Suprapubic skin (tissue), 3 donors: Measurements from ENCODE around the gene KLHL8.

ENCODE experiments used
- POLR2A ChIP-seq, 2 donors: fragments of 450-650 bp; IDR thresholded peaks; one replicate each; pipeline ENCODE4 v1.6.1; 2017; ENCODE audit warnings: antibody characterized with exemption in 2 of 2, mild to moderate bottlenecking in 2 of 2, moderate library complexity in 2 of 2
- TF ChIP-seq, protein P1 (sequence below), 2 donors: fragments of 200-600 bp in 1 of 2; fragments of 450-650 bp in 1 of 2; sonication (generic) in 1 of 2; IDR thresholded peaks; one replicate each; pipeline ENCODE4 v1.5.1; 2016 to 2019; ENCODE audit warnings: antibody characterized with exemption in 2 of 2, mild to moderate bottlenecking in 1 of 2, moderate library complexity in 1 of 2

DNA sequence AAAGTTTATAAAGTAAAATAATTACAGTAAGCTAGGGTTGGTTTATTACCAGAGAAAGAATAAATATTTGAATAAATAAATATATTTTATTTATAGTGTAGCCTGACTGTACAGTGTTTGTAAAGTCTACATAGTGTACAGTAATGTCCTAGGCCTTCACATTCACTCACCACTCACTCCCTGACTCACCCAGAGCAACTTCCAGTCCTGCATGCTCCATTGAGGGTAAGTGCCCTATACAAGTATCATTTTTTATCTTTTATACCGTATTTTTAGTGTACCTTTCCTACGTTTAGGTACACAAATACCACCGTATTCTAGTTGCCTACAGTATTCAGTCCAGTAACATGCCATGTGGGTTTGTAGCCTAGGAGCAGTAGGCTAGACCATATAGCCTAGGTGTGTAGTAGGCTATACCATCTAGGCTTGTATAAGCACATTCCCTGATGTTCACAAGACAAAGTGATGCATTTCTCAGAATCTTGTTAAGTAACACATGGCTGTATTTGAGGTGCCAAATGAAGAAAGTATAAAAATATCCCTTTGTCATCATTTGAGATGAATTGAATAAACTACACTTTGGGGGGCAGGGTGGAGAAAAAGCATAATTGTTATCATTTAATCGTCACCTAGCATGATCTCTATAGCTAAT, 14.7 kb upstream of the KLHL8 start:
- TF ChIP-seq, protein P1, sequence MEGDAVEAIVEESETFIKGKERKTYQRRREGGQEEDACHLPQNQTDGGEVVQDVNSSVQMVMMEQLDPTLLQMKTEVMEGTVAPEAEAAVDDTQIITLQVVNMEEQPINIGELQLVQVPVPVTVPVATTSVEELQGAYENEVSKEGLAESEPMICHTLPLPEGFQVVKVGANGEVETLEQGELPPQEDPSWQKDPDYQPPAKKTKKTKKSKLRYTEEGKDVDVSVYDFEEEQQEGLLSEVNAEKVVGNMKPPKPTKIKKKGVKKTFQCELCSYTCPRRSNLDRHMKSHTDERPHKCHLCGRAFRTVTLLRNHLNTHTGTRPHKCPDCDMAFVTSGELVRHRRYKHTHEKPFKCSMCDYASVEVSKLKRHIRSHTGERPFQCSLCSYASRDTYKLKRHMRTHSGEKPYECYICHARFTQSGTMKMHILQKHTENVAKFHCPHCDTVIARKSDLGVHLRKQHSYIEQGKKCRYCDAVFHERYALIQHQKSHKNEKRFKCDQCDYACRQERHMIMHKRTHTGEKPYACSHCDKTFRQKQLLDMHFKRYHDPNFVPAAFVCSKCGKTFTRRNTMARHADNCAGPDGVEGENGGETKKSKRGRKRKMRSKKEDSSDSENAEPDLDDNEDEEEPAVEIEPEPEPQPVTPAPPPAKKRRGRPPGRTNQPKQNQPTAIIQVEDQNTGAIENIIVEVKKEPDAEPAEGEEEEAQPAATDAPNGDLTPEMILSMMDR (IDR thresholded peaks at IDR 0.05): no peak
- TF ChIP-seq POLR2A (IDR thresholded peaks at IDR 0.05): no peak
